Measurements from ENCODE around the gene ASTN2. TPM values are rescaled to one million over a fixed set of nuclear protein-coding genes. Genes with fewer than 3 reads are reported as not detected.

Gene ASTN2
- total and polyA plus RNA-seq, 4 donors, result 0.57 to 2.9 (median 1.4) TPM

DNA sequence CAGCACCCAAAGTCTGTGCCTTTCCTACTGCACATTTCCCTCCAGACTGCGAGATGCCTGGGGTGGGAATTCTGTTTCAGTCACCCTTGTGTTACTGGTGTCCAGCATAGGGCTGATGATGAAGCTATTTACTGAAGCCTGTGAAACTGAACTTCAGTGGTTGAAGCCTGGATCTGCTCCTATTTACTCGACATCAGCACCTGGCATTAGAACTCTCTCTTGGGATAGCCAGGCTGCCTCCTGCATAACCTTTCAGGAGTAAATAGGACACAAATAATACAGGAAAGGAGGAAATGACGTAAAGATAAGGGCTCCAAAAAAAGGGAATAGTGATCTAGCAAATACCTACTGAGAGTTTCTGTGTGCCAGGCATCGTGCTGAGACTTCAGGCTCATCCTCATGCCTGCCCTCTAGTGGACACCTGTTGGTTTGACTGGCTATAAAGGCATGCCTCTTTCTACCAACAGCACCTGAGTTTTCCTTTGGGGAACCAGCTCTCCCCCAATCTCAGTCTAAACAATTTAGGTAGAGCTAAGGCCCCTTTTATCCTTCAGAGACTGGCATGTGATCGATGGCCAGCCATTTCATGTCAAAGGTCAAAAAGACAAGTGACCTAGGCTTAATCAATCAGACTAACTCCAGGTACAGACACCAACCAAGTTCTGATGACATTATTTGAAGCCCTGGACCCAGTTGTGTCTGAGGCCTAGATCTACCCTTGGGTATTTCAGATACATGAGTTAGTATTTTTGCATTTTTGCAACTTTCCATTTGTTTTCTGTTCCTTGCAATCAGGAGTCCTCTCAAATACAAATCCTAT lies 919.8 kb downstream of the ASTN2 start:
- peak; percentile 49 for DNase-seq (ENCODE audit: low spot score)
- H3K27ac ChIP-seq (ENCODE audit: low read depth in 1 of 2, low read length in 2 of 2), result no peak overlapping the region

GRCh38 chr9:116493183-116493860 lies 921.5 kb downstream of the ASTN2 start:
- H3K4me3 ChIP-seq (ENCODE audit: low read depth in 1 of 3, low read length in 3 of 3), result no peak overlapping the region
- H3K9ac ChIP-seq (ENCODE audit: low read depth in 1 of 2, low read length in 2 of 2), result no peak overlapping the region
- H3K27me3 ChIP-seq (ENCODE audit: control insufficient read depth in 4 of 4, insufficient read depth in 4 of 4, low read length in 3 of 4), result no peaks in the 10 kb centered on the region
- no peaks in the 10 kb centered on the region for H3K36me3 ChIP-seq (ENCODE audit: control insufficient read depth in 4 of 4, insufficient read depth in 3 of 4, low read depth in 1 of 4, low read length in 3 of 4)
- H3K9me3 ChIP-seq (ENCODE audit: control insufficient read depth in 4 of 4, low read length in 3 of 4), result no peaks in the 10 kb centered on the region
- TF ChIP-seq, protein P1, sequence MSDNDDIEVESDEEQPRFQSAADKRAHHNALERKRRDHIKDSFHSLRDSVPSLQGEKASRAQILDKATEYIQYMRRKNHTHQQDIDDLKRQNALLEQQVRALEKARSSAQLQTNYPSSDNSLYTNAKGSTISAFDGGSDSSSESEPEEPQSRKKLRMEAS (IDR thresholded peaks at IDR 0.05), result no peak
- no peak for TF ChIP-seq RXRA (IDR thresholded peaks at IDR 0.05)
- no peak for TF ChIP-seq FOXA1 (IDR thresholded peaks at IDR 0.05)
- no peak for TF ChIP-seq SP1 (IDR thresholded peaks at IDR 0.05)
- TF ChIP-seq FOXA2 (IDR thresholded peaks at IDR 0.05), result no peak
- TF ChIP-seq YY1 (IDR thresholded peaks at IDR 0.05), result no peak
- no peak overlapping the region for H3K27ac ChIP-seq (ENCODE audit: low read depth in 1 of 2, low read length in 2 of 2)
- H3K4me1 ChIP-seq (ENCODE audit: control insufficient read depth in 4 of 4, insufficient read depth in 4 of 4, low read length in 3 of 4), result peaks cover 0 to 5% (median 0%) of the 10 kb centered on the region in 4 donors
- no peak for DNase-seq (ENCODE audit: low spot score)
- WGBS, result 89% methylated on average over 8 of the region's 8 CpGs

More for the DNA sequence above, 919.8 kb downstream of the ASTN2 start:
- Histone ChIP-seq H3K4me1 (ENCODE audit: control insufficient read depth in 4 of 4, insufficient read depth in 4 of 4, low read length in 3 of 4) (peaks cover 0 to 5% (median 0%) of the 10 kb centered on the region in 4 donors), H3K27me3 (ENCODE audit: control insufficient read depth in 4 of 4, insufficient read depth in 4 of 4, low read length in 3 of 4) (no peaks in the 10 kb centered on the region), H3K36me3 (ENCODE audit: control insufficient read depth in 4 of 4, insufficient read depth in 3 of 4, low read depth in 1 of 4, low read length in 3 of 4) (no peaks in the 10 kb centered on the region), H3K9ac (ENCODE audit: low read depth in 1 of 2, low read length in 2 of 2) (no peak overlapping the region), H3K4me3 (ENCODE audit: low read depth in 1 of 3, low read length in 3 of 3) (no peak overlapping the region), H3K9me3 (ENCODE audit: control insufficient read depth in 4 of 4, low read length in 3 of 4) (no peaks in the 10 kb centered on the region)
- TF ChIP-seq, protein P2, sequence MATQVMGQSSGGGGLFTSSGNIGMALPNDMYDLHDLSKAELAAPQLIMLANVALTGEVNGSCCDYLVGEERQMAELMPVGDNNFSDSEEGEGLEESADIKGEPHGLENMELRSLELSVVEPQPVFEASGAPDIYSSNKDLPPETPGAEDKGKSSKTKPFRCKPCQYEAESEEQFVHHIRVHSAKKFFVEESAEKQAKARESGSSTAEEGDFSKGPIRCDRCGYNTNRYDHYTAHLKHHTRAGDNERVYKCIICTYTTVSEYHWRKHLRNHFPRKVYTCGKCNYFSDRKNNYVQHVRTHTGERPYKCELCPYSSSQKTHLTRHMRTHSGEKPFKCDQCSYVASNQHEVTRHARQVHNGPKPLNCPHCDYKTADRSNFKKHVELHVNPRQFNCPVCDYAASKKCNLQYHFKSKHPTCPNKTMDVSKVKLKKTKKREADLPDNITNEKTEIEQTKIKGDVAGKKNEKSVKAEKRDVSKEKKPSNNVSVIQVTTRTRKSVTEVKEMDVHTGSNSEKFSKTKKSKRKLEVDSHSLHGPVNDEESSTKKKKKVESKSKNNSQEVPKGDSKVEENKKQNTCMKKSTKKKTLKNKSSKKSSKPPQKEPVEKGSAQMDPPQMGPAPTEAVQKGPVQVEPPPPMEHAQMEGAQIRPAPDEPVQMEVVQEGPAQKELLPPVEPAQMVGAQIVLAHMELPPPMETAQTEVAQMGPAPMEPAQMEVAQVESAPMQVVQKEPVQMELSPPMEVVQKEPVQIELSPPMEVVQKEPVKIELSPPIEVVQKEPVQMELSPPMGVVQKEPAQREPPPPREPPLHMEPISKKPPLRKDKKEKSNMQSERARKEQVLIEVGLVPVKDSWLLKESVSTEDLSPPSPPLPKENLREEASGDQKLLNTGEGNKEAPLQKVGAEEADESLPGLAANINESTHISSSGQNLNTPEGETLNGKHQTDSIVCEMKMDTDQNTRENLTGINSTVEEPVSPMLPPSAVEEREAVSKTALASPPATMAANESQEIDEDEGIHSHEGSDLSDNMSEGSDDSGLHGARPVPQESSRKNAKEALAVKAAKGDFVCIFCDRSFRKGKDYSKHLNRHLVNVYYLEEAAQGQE (IDR thresholded peaks at IDR 0.05), result no peak
- peak; percentile 77 to 87 for TF ChIP-seq RAD21 (IDR thresholded peaks at IDR 0.05)
- TF ChIP-seq, protein P3, sequence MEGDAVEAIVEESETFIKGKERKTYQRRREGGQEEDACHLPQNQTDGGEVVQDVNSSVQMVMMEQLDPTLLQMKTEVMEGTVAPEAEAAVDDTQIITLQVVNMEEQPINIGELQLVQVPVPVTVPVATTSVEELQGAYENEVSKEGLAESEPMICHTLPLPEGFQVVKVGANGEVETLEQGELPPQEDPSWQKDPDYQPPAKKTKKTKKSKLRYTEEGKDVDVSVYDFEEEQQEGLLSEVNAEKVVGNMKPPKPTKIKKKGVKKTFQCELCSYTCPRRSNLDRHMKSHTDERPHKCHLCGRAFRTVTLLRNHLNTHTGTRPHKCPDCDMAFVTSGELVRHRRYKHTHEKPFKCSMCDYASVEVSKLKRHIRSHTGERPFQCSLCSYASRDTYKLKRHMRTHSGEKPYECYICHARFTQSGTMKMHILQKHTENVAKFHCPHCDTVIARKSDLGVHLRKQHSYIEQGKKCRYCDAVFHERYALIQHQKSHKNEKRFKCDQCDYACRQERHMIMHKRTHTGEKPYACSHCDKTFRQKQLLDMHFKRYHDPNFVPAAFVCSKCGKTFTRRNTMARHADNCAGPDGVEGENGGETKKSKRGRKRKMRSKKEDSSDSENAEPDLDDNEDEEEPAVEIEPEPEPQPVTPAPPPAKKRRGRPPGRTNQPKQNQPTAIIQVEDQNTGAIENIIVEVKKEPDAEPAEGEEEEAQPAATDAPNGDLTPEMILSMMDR (IDR thresholded peaks at IDR 0.05; ENCODE audit: low read depth, low read length, missing input control), result peak; percentile 75
- 60% methylated on average over 5 of the region's 5 CpGs for WGBS

DNA sequence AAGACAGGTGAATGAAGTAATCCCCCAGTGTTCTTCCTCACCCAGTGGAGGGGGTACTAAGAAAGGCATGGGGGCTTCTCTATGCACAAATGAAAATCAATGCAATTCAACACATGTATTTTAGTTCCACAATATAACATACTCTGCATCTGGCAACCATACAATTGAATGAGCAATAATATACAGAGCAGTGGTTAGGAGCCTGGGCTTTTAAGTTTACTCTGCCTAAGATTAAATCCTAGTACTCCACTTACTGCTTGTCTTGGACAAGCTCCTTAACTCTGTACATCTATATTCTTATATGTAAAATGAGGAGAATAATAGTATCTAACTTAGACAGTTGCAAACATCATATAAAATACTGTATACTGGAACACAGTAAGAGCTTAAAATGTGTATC lies 923.2 kb downstream of the ASTN2 start:
- Histone ChIP-seq H3K4me1 (ENCODE audit: control insufficient read depth in 4 of 4, insufficient read depth in 4 of 4, low read length in 3 of 4) (peaks cover 0 to 5% (median 0%) of the 10 kb centered on the region in 4 donors), H3K9ac (ENCODE audit: low read depth in 1 of 2, low read length in 2 of 2) (no peak overlapping the region), H3K27me3 (ENCODE audit: control insufficient read depth in 4 of 4, insufficient read depth in 4 of 4, low read length in 3 of 4) (no peaks in the 10 kb centered on the region), H3K36me3 (ENCODE audit: control insufficient read depth in 4 of 4, insufficient read depth in 3 of 4, low read depth in 1 of 4, low read length in 3 of 4) (no peaks in the 10 kb centered on the region), H3K9me3 (ENCODE audit: control insufficient read depth in 4 of 4, low read length in 3 of 4) (no peaks in the 10 kb centered on the region), H3K4me3 (ENCODE audit: low read depth in 1 of 3, low read length in 3 of 3) (no peak overlapping the region), H3K27ac (ENCODE audit: low read depth in 1 of 2, low read length in 2 of 2) (no peak overlapping the region)
- TF ChIP-seq RAD21 (IDR thresholded peaks at IDR 0.05), result no peak
- TF ChIP-seq TAF1 (conservative IDR thresholded peaks at IDR 0.05), result no peak
- no peak for TF ChIP-seq HNF4G (IDR thresholded peaks at IDR 0.05)
- TF ChIP-seq YY1 (IDR thresholded peaks at IDR 0.05), result no peak
- TF ChIP-seq EGR1 (IDR thresholded peaks at IDR 0.05; ENCODE audit: low read depth in 2 of 2), result no peak
- no peak for TF ChIP-seq ZBTB33 (IDR thresholded peaks at IDR 0.05)
- no peak for TF ChIP-seq FOXA2 (IDR thresholded peaks at IDR 0.05)
- TF ChIP-seq JUND (IDR thresholded peaks at IDR 0.05), result no peak
- TF ChIP-seq, protein P2 (IDR thresholded peaks at IDR 0.05), result no peak
- TF ChIP-seq HNF4A (conservative IDR thresholded peaks at IDR 0.05), result no peak
- no peak for DNase-seq (ENCODE audit: low spot score)

All from liver (tissue), 9 donors.